Measurements from ENCODE around the gene FAR1.
"Not testable (repeated sequence)": the region's sequence is repeated elsewhere in the genome, so short reads cannot be mapped to it uniquely, and the experiment has no call there.

GRCh38 chr11:13651515-13651914 is 17.0 kb upstream of the FAR1 start:
- TF ChIP-seq CTCF (IDR thresholded peaks at IDR 0.05; ENCODE audit: borderline replicate concordance, extremely low read depth, low read length, poor library complexity, severe bottlenecking); EZH2 (IDR thresholded peaks at IDR 0.05; ENCODE audit: borderline replicate concordance, low read depth, low read length, severe bottlenecking): not testable (repeated sequence)
